PC-3 (cell line): Measurements from ENCODE around the gene LRFN4. TPM values are rescaled to one million over a fixed set of nuclear protein-coding genes. Genes with fewer than 3 reads are reported as not detected.

Source experiments
- ATAC-seq: fragments of 200-7000 bp; cut with Tn5 transposase; 2 replicates; pipeline ENCODE4 v1.9.1; 2020; ENCODE audit warnings: mild to moderate bottlenecking, moderate library complexity
- Bru-seq: library from RNA; stranded (reverse); fragments of 400-500 nt; gene quantifications from one replicate; lab custom pipeline; 2021; lab: Mats Ljungman, UMichigan
- BruChase-seq, 2 experiments: library from RNA; stranded (reverse); fragments of 400-500 nt; gene quantifications; one replicate each; lab custom pipeline; 2021; lab: Mats Ljungman, UMichigan
- BruUV-seq: library from RNA; stranded (reverse); fragments of 400-500 nt; replicated peaks from 2 replicates; lab custom pipeline; 2021; lab: Mats Ljungman, UMichigan
- CTCF ChIA-PET: fragments of 300-600 bp; sonication (Branson Sonifier 250); formaldehyde crosslinking; loops from one replicate; lab custom pipeline; 2022; ENCODE audit warnings: antibody characterized with exemption; lab: Charles Lee
- POLR2A ChIA-PET: fragments of 300-600 bp; sonication (Branson Sonifier 250); formaldehyde crosslinking; loops from one replicate; lab custom pipeline; 2022; ENCODE audit warnings: antibody characterized with exemption; ENCODE audit not compliant: unreplicated experiment; lab: Charles Lee
- DNase-seq: peaks from one replicate; pipeline ENCODE4 v3.0.0-alpha.2; 2015
- H2AFZ ChIP-seq: fragments of 300-600 bp; sonication (generic); 2 replicates; pipeline ENCODE4 v1.6.0; 2016; ENCODE audit warnings: antibody characterized with exemption, low read length
- H3F3A ChIP-seq: fragments of 300-600 bp; sonication (generic); one replicate; pipeline ENCODE4 v1.6.0; 2017; ENCODE audit warnings: antibody characterized with exemption, low read length, control low read depth, mild to moderate bottlenecking; ENCODE audit not compliant: unreplicated experiment
- H3K27ac ChIP-seq: fragments of 300-600 bp; sonication (generic); 2 replicates; pipeline ENCODE4 v1.5.1; 2016; ENCODE audit warnings: mild to moderate bottlenecking, low read length
- H3K27me3 ChIP-seq: fragments of 300-600 bp; sonication (generic); 2 replicates; pipeline ENCODE4 v1.6.1; 2016; ENCODE audit warnings: low read length, mixed read lengths
- H3K36me3 ChIP-seq: fragments of 300-600 bp; sonication (generic); 2 replicates; pipeline ENCODE4 v1.6.1; 2016; ENCODE audit warnings: low read depth, mixed run types, low read length, mixed read lengths
- H3K4me1 ChIP-seq: fragments of 300-600 bp; sonication (generic); 2 replicates; pipeline ENCODE4 v1.5.1; 2016; ENCODE audit warnings: low read length; ENCODE audit not compliant: insufficient read depth
- H3K4me2 ChIP-seq: fragments of 300-600 bp; sonication (generic); 2 replicates; pipeline ENCODE4 v1.6.0; 2016; ENCODE audit warnings: low read length
- H3K4me3 ChIP-seq: fragments of 300-600 bp; sonication (generic); 2 replicates; pipeline ENCODE4 v1.5.1; 2016; ENCODE audit warnings: mild to moderate bottlenecking, low read length, mixed read lengths
- H3K79me2 ChIP-seq: fragments of 300-600 bp; sonication (generic); 2 replicates; pipeline ENCODE4 v1.6.1; 2017; ENCODE audit warnings: low read length, mixed read lengths
- H3K9ac ChIP-seq: fragments of 300-600 bp; sonication (generic); 2 replicates; pipeline ENCODE4 v1.6.0; 2016; ENCODE audit warnings: mild to moderate bottlenecking, low read length
- H3K9me2 ChIP-seq: fragments of 300-600 bp; sonication (generic); replicated peaks from 2 replicates; pipeline ENCODE4 v1.6.1; 2016; ENCODE audit warnings: mixed run types, low read length, mixed read lengths
- H3K9me3 ChIP-seq: fragments of 300-600 bp; sonication (generic); 2 replicates; pipeline ENCODE4 v1.6.1; 2016; ENCODE audit warnings: low read length, mixed read lengths
- H4K20me1 ChIP-seq: fragments of 300-600 bp; sonication (generic); 2 replicates; pipeline ENCODE4 v1.6.1; 2016; ENCODE audit warnings: low read length, mixed read lengths
- EZH2 ChIP-seq: fragments of 300-600 bp; sonication (generic); IDR thresholded peaks from one replicate; pipeline ENCODE4 v1.6.1; 2017; ENCODE audit warnings: antibody characterized with exemption, mild to moderate bottlenecking, low read length; ENCODE audit not compliant: unreplicated experiment
- EZH2phosphoT487 ChIP-seq: fragments of 300-600 bp; sonication (generic); IDR thresholded peaks from 2 replicates; pipeline ENCODE4 v1.6.1; 2018; ENCODE audit warnings: mild to moderate bottlenecking, antibody characterized with exemption, low read length, borderline replicate concordance
- intact Hi-C: fragments of 100-400 bp; cut with micrococcal nuclease; formaldehyde crosslinking; loops from 2 replicates; pipeline ENCODE4 v1.9.0; 2023
- long read RNA-seq: library from polyadenylated mRNA; unstranded; transcript quantifications from one replicate; pipeline ENCODE4 v2.0.0, GENCODE V29; 2021; ENCODE audit not compliant: unreplicated experiment
- total RNA-seq: library from RNA; depleted of rRNA; stranded (reverse); fragments of >200 nt; gene quantifications from 2 replicates; pipeline ENCODE4 v1.2.3, GENCODE V29; 2014; rRNA removed
- TF ChIP-seq, protein P1 (sequence below): fragments of 300-600 bp; sonication (generic); conservative IDR thresholded peaks from 2 replicates; pipeline ENCODE4 v1.5.1; 2017; ENCODE audit warnings: antibody characterized with exemption, low read depth, mild to moderate bottlenecking, low read length

LRFN4 gene
- total RNA-seq (64.4 and 79.8 TPM in 2 replicates), Bru-seq, nascent RNA (percentile 60 among the genes with signal in this experiment), BruChase-seq, experiment 1, labeled RNA remaining after a 6-hour chase (percentile 87 among the genes with signal in this experiment), BruChase-seq, experiment 2, labeled RNA remaining after a 2-hour chase (percentile 77 among the genes with signal in this experiment)
- long read RNA-seq, transcript LRFN4-201 (2 exons, 2,431 nt) = major isoform, 84 of 142 reads
- long read RNA-seq, partial matches to known transcripts = 0 of 142 reads
- long read RNA-seq, other reads (novel, unspliced or antisense) = 58 of 142 reads

DNA sequence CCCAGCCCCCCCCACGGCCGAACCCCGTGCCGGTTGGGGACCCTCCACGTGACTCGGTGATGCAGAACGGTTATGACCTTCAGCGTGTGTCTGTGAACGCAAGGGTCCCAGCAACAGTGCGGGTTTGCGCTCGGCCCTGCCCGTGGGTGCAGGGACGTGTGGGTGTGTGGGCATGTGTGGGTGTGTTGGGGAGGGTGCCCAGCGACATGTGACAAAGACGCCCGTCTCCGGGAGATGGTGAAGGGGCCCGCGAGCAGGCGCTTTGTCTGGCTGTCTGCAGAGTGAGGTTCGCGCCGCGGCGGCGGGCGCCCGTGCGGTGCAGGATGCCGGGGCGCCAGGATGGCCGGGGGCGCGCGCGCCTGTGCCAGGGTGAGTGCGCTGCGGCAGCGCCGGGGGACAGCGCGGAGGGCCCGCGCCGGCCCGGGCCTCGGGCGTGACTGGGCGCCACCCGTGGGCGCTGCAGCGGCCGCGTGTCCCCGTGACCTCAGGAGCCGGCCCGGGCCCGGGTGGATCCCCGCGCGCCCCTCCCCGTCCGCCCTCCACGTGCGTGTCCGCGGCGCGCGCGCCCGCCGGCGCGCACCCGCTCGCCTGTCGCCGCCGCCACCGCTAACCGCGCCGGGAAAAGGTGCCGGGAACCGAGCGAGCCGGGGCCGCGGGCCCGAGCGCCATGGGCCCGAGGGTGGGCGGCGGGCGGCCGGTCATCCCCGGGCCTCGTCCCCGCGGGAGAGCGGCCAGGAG is at the start of gene LRFN4:
LRFN4 (plus strand) TSS at position 569 of the 738 bp plus-strand sequence. CDS start 681 bp downstream, outside the sequence.
- CTCF ChIA-PET = interaction anchor here (0.5 kb wide), 1 partner anchor 311 kb away, joined by 3 read pairs; no protein-coding TSS in a partner anchor
- H3K4me2 ChIP-seq = peak within 1 kb of the TSS; percentile 99
- intact Hi-C loops = loop anchor here (1.0 kb wide), 1 partner anchor 12 kb away; no protein-coding TSS in a partner anchor
- H3K27ac ChIP-seq = peak within 1 kb of the TSS; percentile 70
- TF ChIP-seq, protein P1, sequence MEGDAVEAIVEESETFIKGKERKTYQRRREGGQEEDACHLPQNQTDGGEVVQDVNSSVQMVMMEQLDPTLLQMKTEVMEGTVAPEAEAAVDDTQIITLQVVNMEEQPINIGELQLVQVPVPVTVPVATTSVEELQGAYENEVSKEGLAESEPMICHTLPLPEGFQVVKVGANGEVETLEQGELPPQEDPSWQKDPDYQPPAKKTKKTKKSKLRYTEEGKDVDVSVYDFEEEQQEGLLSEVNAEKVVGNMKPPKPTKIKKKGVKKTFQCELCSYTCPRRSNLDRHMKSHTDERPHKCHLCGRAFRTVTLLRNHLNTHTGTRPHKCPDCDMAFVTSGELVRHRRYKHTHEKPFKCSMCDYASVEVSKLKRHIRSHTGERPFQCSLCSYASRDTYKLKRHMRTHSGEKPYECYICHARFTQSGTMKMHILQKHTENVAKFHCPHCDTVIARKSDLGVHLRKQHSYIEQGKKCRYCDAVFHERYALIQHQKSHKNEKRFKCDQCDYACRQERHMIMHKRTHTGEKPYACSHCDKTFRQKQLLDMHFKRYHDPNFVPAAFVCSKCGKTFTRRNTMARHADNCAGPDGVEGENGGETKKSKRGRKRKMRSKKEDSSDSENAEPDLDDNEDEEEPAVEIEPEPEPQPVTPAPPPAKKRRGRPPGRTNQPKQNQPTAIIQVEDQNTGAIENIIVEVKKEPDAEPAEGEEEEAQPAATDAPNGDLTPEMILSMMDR = no peak
- no peak for TF ChIP-seq EZH2phosphoT487
- no peak for TF ChIP-seq EZH2
- H3F3A ChIP-seq = no peaks in the 10 kb centered on the region
- peak within 1 kb of the TSS; percentile 79 for H2AFZ ChIP-seq
- H4K20me1 ChIP-seq = no peaks in the 10 kb centered on the region
- H3K79me2 ChIP-seq = peaks cover 27% of the 10 kb centered on the region
- peaks cover 17% of the 10 kb centered on the region for H3K4me1 ChIP-seq
- no TSS peak for BruUV-seq
- H3K27me3 ChIP-seq = no peaks in the 10 kb centered on the region
- no peaks in the 10 kb centered on the region; the same call in 1 of the 2 replicates for H3K36me3 ChIP-seq
- H3K4me3 ChIP-seq = peak within 1 kb of the TSS; percentile 95
- DNase-seq (peak; percentile 57), ATAC-seq (peak; percentile 52)
- POLR2A ChIA-PET = interaction anchor here (0.6 to 1.0 kb wide), 3 partner anchors 13 to 36 kb away, joined by 3 to 9 read pairs (median 7); no protein-coding TSS in a partner anchor
- peak within 1 kb of the TSS; percentile 84 for H3K9ac ChIP-seq
- H3K9me3 ChIP-seq = no peaks in the 10 kb centered on the region
- no peaks in the 10 kb centered on the region for H3K9me2 ChIP-seq

DNA sequence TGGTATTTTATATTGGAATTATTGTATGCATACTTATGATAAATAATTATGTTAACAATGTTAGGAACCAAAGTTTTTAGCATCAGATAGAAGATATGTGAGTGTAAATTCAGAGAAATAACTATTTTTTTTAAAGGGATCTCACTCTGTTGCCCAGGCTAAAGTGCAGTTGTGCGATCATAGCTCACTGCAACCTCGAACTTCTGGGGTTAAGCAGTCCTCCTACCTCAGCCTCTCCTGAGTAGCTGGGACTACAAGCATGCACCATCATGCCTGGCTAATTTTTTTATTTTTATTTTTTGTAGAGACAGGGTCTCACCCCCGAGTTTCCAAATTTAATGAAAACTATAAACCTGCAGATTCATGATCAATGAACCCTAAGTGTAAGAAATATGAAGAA is 47.3 kb upstream of the LRFN4 start:
- CTCF ChIA-PET = no interaction called here
- ATAC-seq (no peak), DNase-seq (no peak)
- Histone ChIP-seq H3F3A (no peaks in the 10 kb centered on the region), H3K27ac (no peak overlapping the region), H3K79me2 (no peaks in the 10 kb centered on the region), H3K9me3 (no peaks in the 10 kb centered on the region), H3K9me2 (no peaks in the 10 kb centered on the region), H3K27me3 (no peaks in the 10 kb centered on the region), H3K9ac (no peak overlapping the region), H4K20me1 (no peaks in the 10 kb centered on the region), H3K4me2 (no peak overlapping the region), H3K36me3 (no peaks in the 10 kb centered on the region), H2AFZ (no peak overlapping the region), H3K4me3 (no peak overlapping the region), H3K4me1 (peaks cover 9% of the 10 kb centered on the region)
- POLR2A ChIA-PET = no interaction called here
- no peak for TF ChIP-seq EZH2phosphoT487
- TF ChIP-seq, protein P1 = no peak
- TF ChIP-seq EZH2 = no peak
- intact Hi-C loops = no loop called here
- BruUV-seq = no TSS peak
